COR-L47 (cell line): Measurements from ENCODE around the gene SPON2.

Experiments
- DNase-seq: peaks from one replicate; lab custom pipeline; 2025; lab: John Stamatoyannopoulos, UW

SPON2 gene

DNA sequence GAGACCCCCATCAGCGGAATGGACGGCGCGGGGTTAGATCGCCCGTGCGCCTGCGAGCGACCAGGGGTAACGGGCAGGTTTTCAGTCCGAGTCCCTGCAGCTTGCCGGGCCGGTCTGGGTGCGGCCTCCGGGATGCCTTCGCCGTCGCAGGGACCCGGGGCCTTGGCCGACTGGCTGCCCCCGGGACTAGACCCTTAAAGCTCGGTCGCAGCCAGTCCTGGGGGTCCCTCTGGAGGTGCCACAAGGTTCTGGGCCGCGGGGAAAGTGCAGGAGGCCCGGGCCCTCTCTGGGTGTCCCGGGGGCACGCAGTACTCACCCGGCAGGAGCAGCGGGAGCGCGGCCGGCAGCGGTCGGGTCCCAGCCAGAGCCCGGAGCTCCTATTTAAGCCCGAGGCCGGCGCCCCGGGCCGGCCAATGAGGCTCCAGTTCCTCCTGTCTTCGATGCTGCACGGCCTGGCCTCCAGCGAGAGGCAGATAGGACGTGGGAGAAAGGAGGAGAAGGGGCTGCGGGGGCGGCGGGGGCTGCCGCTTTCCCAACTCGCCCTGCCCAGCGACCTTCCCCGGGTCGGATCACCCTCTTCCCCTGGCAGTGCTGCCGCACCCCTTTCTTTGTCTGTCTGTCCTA lies at the start of gene SPON2:
Gene SPON2 (minus strand): TSS at position 356 of the 624 bp plus-strand sequence.
- DNase-seq, result no peak

DNA sequence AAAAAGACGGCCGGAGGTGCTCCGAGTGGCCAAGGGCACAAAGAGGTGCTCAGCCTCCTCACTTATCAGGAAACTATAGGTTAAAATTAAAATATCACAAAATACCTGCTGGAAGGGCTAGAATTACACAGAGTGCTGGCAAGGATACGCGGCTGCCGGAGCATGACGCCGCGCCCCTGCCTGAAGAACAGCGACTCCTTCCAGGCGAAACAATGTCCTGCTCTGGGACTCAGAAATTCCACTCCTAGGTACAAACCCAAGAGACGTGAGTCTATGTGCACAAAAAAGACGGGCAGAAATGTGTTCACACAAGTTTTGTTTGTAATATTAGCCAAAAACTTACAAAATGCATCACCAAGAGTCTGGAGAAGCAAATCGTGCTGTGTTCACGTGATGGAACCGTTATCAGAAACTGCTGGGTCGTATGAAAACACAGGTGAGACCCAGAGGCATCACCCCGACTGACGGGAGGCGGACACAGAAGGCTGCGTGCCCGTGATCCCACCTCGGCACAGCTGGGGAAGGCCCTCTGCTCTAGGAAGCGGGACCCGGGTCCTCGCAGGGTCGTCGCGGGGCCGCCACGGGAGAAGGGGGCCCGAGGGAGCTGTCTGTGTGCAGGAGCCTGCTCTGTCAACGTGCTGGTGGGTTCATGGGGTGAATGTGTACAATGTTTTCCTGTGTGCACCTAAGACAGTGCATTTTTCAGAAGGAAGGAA lies 48.9 kb upstream of the SPON2 start:
- DNase-seq, result no peak

DNA sequence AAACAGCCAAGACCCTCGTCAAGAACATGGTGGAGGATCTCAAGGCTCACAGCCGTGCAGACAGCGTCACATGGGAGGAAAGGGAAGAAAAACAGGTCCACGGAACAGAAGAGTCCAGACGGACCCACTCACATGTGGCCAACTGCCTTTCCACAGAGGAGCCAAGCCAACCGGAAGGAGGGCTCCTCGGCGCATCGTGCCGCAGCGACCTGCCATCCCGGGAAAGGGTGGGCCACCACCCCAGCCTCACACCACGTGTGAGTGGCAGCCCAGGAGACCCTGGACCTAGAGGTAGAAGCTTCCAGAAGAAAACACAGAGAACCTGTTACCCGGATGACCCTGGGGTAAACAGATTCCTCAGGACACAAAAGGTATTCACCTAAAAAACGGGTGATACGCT lies 48.2 kb upstream of the SPON2 start:
- DNase-seq, result no peak

DNA sequence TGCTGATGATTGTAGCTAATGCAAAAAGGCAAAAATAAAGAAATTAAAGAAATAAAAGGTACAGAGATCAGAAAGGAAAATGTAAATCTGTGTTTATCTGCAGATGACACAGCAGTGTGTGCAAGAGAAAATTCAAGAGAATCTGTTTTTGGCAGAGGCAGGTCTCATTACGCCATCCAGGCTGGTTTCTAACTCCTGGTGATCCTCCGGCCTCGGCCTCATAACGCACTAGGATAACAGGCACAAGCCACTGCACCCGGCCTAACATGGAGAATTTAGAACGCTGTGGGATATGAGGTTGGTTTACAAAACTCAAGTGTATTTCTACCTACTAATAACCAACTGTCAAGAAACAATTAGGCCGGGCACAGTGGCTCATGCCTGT lies 47.2 kb upstream of the SPON2 start:
- DNase-seq, result no peak

DNA sequence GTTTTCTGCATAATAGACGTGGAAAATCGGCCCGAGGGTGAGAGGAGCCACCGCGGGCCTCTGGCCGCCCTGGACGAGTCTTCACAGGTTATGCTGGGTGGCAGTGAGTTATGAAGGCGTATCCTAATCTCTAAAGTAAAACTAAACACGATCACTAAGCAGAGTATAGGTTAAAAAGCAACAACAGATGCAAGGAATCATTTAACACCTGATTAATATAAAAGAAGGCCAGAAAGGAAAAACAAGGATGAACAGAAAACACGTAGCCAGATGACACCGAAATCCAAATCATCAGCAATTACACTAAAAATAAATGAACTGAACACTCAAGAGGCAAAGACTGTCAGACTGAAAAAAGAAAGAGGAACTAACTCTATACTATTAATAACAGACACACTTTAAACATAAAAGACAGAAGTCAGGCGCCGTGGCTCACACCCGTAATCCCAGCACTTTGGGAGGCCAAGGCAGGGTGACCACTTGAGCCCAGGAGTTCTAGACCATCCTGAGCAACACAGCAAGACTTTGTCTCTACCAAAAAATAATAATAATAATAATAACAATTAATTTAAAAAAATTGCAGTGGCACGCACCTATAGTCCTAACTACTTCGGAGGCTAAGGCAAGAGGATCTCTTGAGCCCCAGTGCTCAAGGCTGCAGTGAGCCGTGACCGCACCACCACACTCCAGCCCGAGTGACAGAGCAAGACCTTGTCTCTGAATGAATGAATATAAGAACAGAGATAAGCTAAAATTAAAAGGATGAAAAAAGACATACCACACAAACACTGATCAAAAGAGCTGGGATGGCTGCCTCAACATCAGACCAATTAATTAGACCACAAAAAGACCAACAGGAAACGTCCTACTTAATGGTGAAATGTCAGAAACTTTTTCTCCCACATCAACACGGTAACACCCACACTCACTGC lies 46.5 kb upstream of the SPON2 start:
- DNase-seq, result no peak

DNA sequence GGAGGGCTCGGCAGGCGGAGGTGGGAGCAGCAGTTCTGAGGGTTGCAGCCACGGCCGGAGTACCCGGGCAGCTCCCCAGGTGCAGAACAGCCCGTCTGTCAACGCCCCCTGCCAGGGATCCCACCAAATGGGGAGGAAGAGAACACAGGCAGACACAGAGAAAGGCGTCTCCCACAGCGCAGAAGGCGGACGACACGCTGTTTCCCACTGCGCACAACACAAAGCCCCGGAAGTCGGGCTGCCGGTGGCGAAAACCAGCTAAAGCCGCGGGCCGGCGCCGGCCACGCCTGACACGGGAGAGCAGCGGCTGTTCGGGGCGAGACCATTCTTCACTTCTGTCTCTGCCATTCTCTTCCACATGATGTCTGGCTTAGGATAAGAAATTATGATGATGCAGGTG lies 45.0 kb upstream of the SPON2 start:
- DNase-seq, result no peak

DNA sequence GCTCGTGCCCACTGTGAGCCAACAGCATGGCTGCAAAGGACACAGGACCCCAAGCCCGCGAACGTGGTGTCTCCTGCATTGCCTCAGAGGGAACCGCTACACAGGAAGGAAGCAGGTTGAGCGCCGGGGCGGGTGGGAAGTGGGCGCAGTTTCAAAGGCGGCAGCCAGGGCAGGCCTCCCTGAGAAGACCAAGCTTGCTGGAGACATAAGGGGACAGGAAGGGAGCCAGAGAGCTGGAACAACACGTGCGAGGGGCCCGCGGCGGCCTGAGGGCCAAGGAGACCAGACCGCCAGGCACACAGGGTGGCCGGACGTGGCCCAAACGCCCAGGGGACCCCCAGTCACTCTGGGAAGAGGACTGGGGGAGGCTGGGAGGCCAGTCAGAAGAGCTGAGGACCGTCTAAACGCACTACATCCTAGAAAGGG lies 44.5 kb upstream of the SPON2 start:
- no peak for DNase-seq

DNA sequence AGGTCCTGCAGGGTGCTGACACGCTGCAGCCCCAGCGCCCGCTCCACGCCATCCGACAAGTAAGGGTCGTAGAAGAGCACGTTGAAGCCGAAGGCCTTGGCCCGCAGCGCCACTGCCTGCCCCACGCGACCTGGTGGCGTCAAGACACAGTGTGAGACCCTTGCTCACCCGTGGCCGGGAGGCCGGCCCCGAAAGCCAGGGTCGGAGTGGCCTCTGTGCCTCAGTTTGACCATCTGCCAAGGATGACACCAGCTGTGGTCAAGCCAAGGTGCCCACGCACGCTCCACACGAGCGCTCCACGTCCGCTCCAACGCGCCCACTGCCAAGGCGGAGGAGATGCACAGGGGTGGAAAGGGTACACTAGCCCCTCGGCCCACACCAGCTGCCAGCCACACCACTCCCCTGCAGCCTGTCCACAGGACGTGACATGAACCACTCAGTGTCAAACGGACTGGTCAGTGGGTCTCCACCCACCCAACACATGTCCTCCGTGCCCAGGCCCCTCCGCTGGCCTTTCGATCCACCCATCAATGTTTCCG lies 43.8 kb upstream of the SPON2 start:
- DNase-seq, result no peak

DNA sequence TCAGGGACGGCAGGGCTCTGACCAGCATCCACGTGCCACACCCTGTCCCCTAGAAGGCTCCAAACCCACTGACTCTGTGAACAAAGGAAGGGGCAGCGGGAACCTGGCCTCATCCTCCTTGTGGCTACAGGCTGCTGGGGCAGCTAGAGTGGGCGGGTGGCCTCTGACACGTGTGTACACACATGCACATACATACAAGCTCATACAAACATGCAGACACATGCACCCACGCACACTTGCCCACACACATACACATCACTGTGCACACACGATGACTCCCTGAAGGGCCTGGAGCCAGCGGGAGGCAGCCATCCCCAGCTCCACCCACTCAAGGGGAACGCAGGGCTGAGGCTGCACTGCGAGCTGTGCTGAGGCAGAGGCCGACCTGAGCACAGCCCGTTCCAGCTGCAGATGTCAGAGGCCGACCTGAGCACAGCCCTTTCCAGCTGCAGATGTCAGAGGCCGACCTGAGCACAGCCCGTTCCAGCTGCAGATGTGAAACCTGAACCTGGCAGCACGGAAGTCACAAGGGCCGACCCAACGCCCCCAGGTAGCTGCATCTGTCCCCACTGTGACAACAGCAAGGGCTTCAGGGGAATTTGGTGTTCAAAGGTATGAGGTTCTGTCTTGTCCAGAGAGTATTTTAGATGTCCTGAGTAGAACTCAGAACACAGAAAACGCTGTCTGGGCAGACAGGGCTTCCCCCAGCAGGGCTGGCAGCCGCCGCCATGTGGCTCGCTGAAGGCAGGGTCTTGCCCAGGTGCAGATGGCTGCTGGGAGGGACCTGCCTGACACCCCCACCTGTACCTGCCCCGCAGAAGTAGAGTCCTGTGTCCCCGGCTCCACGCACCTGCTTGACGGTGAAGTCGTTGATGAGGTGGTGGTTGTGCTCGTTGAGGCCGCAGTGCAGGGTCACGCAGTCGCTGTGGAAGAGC lies 43.0 kb upstream of the SPON2 start:
- DNase-seq, result no peak

DNA sequence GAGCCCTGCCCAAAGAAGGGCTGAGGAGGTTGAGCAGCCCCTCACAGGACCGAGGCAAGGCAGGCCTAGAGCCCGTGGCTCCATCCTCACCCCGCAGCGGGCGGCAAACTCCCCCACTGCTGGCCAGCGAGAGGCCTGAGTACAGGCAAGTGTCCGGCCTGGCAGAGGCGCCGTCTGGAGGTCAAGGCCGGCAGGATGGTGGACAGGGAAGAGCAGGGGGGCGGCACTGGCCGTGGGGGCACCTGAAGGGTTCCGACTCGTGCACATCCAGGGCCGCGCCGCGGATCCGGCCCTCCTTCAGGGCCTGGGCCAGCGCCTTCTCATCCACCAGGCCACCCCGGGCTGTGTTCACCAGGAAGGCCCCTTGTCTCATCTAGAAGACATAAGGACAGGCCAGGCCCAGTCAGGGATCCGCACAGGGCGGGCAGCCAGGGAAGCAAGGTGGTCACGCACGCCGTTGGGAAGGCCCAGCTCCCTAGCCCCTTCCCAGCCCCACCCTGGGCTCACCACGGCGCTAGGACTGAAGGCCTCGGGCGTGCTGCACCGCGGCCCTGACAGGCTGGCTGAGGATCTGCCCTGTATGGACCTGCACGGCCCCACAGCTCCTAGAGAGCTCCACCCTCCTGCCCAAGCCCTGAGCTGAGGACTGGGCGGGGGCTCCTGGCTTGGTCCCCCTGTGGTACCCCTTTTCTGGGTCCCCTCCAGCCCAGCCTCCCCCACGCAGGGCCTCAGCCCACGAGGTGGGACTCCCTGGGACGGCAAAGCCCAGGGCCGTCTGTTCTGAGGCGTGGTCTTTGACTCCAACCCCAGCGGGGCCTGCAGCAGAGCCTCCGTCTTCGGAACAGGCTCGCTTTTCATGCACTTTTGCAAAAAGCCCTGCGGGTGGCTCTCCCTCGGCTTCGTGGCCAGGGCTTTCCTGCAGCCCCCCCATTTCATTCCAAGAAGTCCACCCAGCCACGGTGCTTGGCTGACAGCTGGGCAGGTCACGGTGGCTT lies 42.0 kb upstream of the SPON2 start:
- no peak for DNase-seq

DNA sequence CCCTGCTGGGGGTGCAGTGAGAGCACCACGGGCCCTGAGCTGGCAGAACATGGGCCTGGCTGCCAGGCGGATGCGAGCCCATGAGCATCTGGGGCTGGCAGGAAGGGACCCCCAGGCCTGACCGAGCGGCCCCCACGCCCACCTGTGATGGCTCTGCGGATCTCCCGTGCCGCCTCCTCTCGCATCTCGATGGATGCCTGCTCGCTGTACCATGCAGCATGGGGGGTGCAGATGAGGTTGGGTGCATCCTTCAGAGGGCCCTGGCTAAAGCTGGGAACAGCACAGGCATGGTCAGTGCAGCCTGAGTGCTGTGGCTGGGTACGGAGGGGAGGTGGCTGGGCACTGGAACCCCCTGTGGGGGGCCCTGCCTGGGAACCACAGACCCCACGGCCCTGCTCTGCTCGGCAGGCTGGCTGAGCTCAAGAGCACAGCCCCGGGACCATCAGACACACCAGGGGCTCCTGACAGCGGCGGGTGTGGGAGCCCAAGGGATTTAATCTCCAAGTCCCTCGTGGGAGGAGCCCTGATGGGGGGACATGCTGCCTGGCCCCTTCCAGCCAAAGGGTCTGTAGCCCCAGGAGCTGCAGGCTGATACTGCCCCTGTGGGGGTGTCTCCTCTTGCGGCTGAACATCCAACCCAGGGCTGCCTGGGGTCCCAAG lies 41.1 kb upstream of the SPON2 start:
- DNase-seq, result no peak

DNA sequence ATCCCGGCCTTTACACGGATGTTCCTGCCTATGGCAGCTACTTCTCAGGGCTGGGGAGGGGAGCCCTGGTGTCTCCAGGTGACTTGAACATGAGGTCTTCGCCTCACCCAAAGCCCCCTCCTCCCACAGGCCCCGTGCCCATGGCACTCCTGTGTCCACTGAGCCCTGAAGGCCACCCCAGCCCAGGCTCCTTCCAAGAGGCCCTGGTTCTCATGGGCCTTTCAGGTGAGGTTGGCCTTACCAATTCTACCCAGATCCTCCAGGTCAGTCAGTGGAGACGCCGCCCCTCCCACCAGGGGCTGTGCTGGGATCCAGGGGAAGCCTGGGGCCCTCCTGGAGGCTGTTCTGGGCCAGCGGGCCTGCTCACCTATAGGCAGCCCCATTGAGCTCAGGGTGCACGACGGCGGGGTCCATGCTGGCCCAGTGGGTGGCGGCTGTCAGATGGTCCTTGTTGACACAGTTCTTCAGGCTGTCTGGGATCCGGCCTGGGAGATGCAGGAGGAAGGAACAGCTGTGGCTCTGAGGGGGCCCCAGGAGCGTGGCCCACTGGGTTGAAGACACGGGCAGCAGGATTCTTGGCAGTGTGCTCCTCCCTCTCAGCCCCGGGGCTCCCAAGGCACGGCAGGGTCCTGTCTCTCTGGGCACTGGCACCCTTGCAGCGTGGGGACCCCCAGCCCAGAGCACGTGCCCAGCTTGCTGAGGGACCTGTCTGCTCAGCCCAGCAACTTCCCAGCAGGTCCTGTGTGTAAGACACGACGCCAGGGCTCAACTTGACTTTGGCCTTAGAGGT lies 40.4 kb upstream of the SPON2 start:
- DNase-seq, result no peak

DNA sequence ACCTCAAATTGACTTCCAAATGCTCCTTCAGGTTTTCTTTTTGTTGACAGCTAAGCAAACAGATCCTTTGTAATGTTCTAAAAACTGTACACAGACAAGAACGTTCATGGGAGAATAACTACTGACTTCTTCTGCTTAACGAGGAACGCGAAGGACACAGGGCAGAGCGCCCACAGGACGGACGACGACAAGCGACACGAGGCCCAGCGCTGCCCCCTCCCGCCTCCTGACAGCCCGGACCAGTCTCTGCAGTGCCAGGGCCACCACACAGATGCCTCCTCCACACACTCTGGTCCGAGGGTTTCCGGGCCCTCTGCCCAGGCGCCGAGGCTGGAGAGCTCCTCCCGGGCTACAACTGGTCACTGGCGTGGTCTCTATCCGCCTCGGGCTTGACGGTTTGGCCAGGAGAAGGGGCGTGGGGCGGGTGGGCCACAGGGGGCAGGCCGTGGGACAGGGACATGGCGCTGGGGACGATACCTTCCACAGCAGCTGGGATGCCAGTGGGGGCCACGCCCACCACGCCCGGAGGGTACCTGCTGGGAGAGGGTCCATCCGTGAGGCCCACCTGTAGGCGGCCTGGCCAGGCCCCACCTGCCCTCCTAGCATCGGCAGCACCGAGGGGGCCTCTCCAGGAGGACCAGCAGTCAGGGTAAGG lies 39.6 kb upstream of the SPON2 start:
- DNase-seq, result no peak

DNA sequence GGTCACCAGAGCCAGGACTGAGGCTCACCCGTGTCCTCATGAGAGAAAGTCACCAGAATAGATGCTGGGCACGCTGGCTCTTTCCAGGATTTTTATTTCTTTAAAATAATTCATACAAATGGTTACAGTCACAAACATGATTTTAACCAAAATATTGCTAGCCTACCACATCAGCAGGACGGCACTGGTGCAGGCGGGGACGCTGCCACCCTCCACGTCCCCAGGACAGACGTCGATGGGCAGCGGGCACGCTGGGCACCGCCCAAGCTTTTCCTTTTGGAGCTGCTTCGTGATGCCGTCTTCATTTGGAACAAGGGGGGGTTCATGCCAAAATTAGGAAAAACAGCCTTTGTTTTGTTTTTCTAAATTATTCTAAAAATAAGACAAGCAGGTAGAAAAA lies 39.0 kb upstream of the SPON2 start:
- no peak for DNase-seq

DNA sequence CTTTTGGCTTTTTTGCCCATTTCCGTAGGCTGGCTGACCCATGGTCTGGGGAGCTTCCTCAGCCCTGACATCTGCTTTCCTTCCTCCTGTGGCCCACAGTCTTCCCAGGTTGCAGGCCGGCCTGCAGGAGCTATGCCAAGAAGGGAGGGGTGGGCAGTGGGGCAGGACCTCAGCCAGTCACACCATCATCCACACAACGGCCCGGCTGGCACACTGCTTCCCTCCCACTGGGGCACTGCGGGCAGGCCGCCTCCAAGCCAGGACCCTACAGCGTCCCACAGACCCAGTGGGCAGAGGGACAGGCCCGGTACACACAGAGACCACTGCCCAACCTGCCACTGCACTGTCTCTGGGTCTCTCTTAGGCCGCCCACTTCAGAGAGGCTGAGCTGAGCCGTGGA lies 38.6 kb upstream of the SPON2 start:
- DNase-seq, result no peak

DNA sequence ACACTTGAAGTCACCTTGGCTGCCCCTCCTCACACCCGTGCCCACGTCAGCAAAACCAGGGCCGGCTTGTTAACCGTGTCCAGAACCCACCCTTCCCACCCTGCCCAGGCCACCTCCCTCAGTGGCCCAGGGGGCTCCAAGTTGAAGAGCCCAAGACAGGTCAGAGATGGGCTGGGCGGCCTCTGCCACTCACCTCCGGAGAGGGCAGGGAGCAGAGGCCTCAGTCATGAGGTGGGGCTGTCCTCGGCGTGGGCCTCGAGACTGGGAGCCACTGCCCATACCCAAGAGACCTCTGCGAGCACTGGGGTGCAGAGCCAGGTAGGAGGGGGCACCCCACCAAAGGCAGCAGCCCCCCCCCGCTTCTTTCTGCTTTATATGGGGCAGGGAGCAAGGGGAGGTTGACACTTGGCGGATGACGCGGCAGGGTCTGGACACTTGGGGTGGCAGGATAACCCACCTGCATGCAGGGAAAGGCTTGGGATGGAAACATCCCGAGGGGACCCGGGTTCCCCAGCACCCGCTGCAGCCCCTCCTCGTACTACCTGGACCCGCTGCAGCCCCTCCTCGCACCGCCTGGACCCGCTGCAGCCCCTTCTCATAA lies 38.0 kb upstream of the SPON2 start:
- no peak for DNase-seq

DNA sequence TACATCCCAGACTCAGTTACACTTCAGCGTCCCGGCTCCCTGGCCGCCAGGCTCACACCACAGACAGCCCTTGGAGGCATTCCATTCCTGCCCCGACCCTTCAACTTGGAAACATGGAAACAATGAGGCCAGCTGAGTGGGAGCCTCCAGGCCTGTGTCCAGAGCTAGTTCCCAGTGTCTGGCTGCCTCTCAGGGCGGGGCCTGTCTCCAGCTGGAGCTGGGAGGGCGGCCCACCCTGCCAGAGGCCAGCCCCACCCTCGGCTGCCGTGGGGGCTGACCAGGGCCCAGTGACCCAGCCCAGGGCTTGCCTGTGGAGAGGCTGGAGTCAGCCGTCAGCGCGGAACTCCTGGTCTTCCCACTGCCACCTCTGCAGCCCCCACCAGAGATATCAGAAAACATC lies 37.4 kb upstream of the SPON2 start:
- no peak for DNase-seq
